ENCODE measurements around the gene LLGL2.

DNA sequence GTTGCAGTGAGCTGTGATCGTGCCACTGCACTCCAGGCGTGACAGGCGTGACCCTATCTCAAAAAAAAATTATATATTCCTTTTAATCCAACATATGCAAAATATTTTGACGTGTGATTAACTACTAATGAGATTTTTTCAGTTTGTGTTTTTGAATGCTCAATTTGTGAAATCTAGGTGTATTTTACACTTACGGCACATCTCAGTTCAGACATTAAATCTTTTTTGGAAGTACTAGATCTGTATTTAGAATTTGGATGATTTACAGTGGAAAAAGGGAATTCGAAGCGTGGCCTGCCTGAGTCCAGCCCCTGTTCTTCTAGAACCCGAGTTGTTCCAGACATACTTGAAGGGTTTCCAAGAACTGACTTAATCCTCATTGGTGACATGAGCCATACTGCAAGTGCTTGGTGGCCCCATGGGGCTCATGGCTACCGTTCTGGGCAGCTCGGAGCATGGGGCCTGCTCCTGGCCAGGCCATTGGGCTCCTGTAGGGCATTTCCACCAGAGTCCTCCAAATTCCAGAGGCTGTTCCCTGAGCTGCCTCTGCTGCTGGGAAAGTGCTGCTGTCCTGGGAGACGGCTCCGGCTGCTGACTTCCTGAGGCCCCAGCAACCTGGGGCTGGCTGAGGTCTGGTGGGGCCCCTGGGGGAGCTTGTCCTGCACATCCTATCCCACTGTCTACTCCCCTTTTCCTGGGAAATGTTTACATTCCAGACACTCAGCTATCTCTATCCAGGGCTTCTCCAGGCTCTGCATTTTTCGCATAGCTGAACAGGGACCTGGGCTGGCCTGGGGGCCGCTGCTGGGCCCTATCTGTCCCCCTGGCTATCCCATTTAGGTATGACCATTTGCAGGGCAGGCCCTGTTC is 27.2 kb downstream of the LLGL2 start:
- TF ChIP-seq, protein P1, sequence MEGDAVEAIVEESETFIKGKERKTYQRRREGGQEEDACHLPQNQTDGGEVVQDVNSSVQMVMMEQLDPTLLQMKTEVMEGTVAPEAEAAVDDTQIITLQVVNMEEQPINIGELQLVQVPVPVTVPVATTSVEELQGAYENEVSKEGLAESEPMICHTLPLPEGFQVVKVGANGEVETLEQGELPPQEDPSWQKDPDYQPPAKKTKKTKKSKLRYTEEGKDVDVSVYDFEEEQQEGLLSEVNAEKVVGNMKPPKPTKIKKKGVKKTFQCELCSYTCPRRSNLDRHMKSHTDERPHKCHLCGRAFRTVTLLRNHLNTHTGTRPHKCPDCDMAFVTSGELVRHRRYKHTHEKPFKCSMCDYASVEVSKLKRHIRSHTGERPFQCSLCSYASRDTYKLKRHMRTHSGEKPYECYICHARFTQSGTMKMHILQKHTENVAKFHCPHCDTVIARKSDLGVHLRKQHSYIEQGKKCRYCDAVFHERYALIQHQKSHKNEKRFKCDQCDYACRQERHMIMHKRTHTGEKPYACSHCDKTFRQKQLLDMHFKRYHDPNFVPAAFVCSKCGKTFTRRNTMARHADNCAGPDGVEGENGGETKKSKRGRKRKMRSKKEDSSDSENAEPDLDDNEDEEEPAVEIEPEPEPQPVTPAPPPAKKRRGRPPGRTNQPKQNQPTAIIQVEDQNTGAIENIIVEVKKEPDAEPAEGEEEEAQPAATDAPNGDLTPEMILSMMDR (conservative IDR thresholded peaks at IDR 0.05): no peak
- TF ChIP-seq ZFX (IDR thresholded peaks at IDR 0.05): no peak
